Mesodermal cell (in vitro differentiated cells): Measurements from ENCODE around the gene PARD3B.

Experiments
- H3K27ac ChIP-seq: 2 replicates; pipeline ENCODE4 v1.7.0; 2013; ENCODE audit warnings: mild to moderate bottlenecking, low read depth, low read length, moderate library complexity; ENCODE audit not compliant: severe bottlenecking
- H3K36me3 ChIP-seq: 2 replicates; pipeline ENCODE4 v1.7.1; 2013; ENCODE audit warnings: mild to moderate bottlenecking, low read length, moderate library complexity; ENCODE audit not compliant: control insufficient read depth, insufficient read depth
- H3K4me1 ChIP-seq: one replicate; pipeline ENCODE4 v1.7.1; 2013; ENCODE audit warnings: mild to moderate bottlenecking, low read length; ENCODE audit not compliant: insufficient read depth, control insufficient read depth, poor library complexity, severe bottlenecking
- H3K4me3 ChIP-seq: 2 replicates; pipeline ENCODE4 v1.7.0; 2013; ENCODE audit warnings: low read length, control low read depth, mild to moderate bottlenecking; ENCODE audit not compliant: insufficient read depth, poor library complexity, severe bottlenecking; ENCODE audit errors: extremely low read depth
- H3K9me3 ChIP-seq: 2 replicates; pipeline ENCODE4 v1.7.1; 2013; ENCODE audit warnings: mild to moderate bottlenecking, low read length, moderate library complexity; ENCODE audit not compliant: control insufficient read depth
- WGBS, 2 experiments: methylation state at CpG; one replicate each; pipeline ENCODE4 v1.1.5; 2013; ENCODE audit warnings: missing lambda C conversion rate in 2 of 2; ENCODE audit not compliant: insufficient coverage in 2 of 2; 5-methylcytosine and 5-hydroxymethylcytosine counted together

Gene PARD3B

DNA sequence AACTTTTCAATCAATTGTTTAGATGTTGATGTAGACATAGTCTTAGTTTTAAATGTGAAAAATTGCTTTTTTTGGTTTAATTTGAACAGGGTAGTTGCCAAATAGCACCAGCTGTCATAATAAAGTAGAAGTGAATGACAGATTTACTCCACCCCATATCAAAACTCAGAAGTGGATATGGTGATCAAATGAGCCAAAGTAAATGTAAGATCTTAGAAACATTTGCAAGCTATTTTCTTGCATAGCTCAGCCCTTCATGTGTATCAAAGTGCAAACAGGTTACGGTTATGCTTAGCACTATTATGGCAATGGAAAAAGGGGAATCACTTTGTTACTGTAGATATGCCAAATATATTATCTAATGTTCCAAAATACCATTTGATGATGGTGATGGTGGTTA, 596.1 kb downstream of the PARD3B start:
- no CpG with 5 or more reads among the region's 1 CpG for WGBS, 2 experiments
- Histone ChIP-seq H3K9me3 (no peaks in the 10 kb centered on the region), H3K27ac (no peak overlapping the region), H3K4me3 (no peak overlapping the region), H3K36me3 (no peaks in the 10 kb centered on the region), H3K4me1 (no peaks in the 10 kb centered on the region)

DNA sequence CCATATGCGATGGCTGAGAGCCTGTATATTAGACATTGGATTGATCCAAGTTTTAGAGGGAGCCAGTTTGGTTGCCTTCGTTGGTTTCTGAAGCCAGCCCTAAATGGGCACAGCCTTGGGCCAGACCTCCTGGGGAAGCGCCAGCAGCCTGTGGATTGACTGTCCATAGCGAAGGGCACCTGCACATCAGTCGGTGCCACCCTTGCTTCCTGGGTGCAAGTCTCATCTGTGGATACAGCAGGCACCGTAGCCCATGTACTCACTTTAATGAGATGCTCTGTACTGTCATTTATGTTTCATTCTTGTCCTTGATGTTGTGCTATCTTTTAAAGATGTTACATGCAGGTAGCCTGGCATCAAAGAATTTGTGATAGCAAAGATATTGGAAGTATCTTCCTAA, 600.6 kb downstream of the PARD3B start:
- Histone ChIP-seq H3K4me1 (no peaks in the 10 kb centered on the region), H3K36me3 (no peaks in the 10 kb centered on the region), H3K27ac (no peak overlapping the region), H3K4me3 (no peak overlapping the region), H3K9me3 (no peaks in the 10 kb centered on the region)
- 86 to 100% methylated on average over 5 of the region's 6 CpGs for WGBS, 2 experiments

DNA sequence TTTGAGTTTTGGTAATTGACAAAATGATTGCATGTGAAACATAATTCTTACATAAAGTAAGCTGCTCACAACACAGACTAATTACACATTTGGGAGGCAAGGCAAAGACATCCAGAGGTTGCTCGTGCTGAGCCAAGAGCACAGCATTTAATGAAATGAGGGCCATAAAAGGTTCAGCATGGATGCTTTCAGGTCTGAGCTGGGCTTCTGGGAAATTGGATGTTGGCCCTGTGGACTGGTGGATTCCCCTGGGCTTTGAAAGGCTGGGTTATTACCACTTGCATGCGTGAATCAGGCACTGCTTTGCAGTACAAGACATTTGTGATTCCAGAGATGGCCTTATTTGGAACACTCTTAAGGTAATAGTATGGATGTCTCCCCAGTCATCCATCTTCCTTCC, 603.5 kb downstream of the PARD3B start:
- Histone ChIP-seq H3K36me3 (no peaks in the 10 kb centered on the region), H3K4me1 (no peaks in the 10 kb centered on the region), H3K4me3 (no peak overlapping the region), H3K27ac (no peak overlapping the region), H3K9me3 (no peaks in the 10 kb centered on the region)
- 50% methylated on average over 1 of the region's 2 CpGs; no CpG with 5 or more reads in 1 of the 2 experiments for WGBS, 2 experiments

DNA sequence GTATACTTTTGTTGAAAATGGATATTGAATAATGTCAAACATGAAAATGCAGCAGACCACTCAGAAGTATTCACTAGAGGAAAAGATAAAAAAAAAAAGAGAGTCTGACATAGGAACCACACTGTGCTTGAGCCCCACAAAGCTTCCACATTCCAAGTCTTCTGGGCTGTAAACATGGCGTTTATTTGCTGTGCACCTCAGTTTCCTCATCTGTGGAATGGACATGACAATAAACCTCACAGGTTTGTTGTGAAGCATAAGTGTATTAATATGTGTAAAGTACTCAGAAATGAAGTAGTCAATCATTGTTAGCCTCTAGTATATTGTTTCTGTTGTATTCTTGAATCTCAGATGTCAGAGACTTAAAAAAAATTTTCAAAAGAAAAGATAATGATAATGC, 611.2 kb downstream of the PARD3B start:
- H3K27ac ChIP-seq, result no peak overlapping the region
- no peaks in the 10 kb centered on the region for H3K9me3 ChIP-seq
- H3K4me3 ChIP-seq, result no peak overlapping the region
- no peaks in the 10 kb centered on the region for H3K36me3 ChIP-seq
- 86% methylated on average over 1 of the region's 1 CpG; no CpG with 5 or more reads in 1 of the 2 experiments for WGBS, 2 experiments
- no peaks in the 10 kb centered on the region for H3K4me1 ChIP-seq

DNA sequence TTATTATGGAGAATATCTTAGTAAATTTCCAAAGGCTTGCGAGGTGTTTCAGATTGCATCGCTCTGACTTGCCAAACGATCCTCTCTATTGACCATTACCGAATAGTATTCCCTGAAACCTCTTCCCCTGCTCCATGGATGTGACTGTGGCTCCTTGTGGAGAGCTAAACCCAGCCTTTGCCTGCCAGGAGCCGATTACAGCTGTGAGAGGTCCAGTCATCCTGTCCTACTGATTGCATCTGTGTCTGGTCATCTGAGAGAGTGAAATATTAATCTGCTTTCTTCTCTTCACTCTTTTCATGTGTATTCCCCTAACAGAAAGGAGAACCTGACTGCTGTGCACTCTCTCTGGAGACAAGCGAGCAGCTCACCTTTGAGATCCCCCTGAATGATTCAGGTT, 613.1 kb downstream of the PARD3B start:
- 89 to 94% methylated on average over 3 to 4 of the region's 6 CpGs for WGBS, 2 experiments
- H3K4me1 ChIP-seq, result no peaks in the 10 kb centered on the region
- H3K4me3 ChIP-seq, result no peak overlapping the region
- H3K27ac ChIP-seq, result no peak overlapping the region
- no peaks in the 10 kb centered on the region for H3K9me3 ChIP-seq
- H3K36me3 ChIP-seq, result no peaks in the 10 kb centered on the region

DNA sequence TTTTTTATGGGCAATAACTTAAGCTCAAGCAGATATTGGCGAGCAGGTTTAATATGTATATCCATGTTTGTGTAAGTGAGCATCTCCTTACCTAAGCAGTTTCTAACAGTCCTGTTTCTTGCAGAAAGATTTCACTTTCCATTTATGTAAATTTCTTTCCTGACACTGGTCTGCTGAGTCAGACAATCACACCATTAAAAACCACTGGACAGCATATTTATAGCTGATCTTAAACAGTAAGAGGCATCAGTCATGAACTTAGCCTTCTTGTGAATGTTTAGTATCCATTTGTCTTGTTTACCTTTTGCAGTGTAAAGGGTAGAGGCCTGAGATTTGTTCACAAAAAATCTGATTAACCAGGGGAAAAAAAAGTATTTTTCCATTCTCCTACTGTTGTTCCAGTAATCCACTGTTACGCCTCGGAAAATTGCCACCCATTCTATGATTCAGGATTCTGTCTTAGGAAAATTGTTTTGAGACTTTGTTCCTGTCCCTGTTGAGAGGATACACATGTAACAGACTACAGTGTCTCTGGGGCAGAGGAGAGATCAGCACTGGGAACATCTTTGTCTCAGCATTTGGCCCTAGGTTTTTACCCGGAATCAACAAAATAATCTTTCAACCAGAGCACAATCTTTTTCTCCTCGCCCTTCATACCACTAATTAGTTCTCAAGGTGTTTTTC, 616.0 kb downstream of the PARD3B start:
- H3K36me3 ChIP-seq, result no peaks in the 10 kb centered on the region
- H3K4me1 ChIP-seq, result no peaks in the 10 kb centered on the region
- no peaks in the 10 kb centered on the region for H3K9me3 ChIP-seq
- H3K27ac ChIP-seq, result no peak overlapping the region
- WGBS, 2 experiments, result 83% methylated on average over 1 to 2 of the region's 5 CpGs
- H3K4me3 ChIP-seq, result no peak overlapping the region

DNA sequence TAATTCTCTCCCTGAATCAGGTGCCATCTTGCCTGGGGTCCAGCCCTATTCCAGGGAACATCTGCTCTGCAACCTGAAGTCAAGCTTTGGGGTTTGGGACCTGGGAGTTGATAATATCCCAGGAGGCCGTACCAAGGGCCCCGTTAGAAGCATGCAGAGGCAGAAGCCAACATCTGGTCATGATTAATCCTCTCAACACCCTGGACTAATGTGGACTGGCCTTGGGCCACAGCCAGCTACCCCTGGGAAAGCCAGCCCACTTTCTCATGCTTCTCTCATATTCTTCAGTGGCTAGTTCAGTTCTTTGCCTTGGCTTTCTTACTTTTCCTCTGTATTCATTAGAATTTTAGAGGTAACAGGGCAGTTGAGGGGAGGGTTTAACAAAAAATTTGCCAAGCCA, 621.5 kb downstream of the PARD3B start:
- 100% methylated on average over 1 of the region's 2 CpGs; no CpG with 5 or more reads in 1 of the 2 experiments for WGBS, 2 experiments

DNA sequence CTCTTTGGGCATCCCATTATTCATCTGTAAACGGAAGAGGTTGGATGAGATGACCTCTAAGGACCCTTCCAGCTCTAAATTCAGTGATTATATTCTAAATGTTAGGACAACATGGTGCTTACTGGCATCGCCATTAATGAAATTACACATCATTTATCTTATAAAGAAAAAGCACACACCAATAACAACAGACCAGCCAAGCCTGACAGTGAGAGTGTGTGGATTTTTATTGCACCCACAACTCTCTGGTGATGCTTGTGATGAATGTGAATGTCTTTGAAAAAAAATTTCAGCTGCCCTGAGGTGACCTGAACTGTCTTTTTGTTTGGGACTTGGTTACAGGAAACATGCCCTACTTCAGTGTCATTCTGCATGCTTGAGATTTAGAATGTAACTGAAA, 623.7 kb downstream of the PARD3B start:
- Histone ChIP-seq H3K9me3 (no peaks in the 10 kb centered on the region), H3K4me1 (no peaks in the 10 kb centered on the region), H3K36me3 (no peaks in the 10 kb centered on the region), H3K4me3 (no peak overlapping the region), H3K27ac (no peak overlapping the region)
- WGBS, 2 experiments, result 80% methylated on average over 1 of the region's 2 CpGs; no CpG with 5 or more reads in 1 of the 2 experiments

More for the DNA sequence above, 621.5 kb downstream of the PARD3B start:
- no peaks in the 10 kb centered on the region for H3K4me1 ChIP-seq
- H3K4me3 ChIP-seq, result no peak overlapping the region
- H3K27ac ChIP-seq, result no peak overlapping the region
- no peaks in the 10 kb centered on the region for H3K36me3 ChIP-seq
- no peaks in the 10 kb centered on the region for H3K9me3 ChIP-seq

DNA sequence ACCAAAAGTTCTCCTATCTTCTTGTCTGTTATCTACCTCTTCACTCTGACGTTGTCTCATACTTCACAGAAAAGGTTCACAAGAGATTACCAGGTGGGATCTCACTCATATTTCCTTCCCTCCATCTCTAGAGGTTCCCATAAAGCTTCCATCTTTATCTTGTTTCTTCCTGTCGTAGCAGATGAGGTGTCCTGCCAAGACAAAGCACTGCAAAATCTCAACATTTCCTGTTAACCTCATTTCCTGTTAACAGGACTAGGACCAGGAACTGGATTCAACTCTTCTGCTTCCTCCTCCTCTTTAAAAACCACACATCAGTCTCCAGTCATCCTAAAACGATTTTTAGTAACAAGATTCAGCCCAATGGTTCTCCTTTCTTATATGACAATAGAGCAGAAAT, 624.2 kb downstream of the PARD3B start:
- 71 to 97% methylated on average over 3 of the region's 3 CpGs for WGBS, 2 experiments
- H3K27ac ChIP-seq, result no peak overlapping the region
- H3K36me3 ChIP-seq, result no peaks in the 10 kb centered on the region
- no peaks in the 10 kb centered on the region for H3K4me1 ChIP-seq
- H3K9me3 ChIP-seq, result no peaks in the 10 kb centered on the region
- no peak overlapping the region for H3K4me3 ChIP-seq

DNA sequence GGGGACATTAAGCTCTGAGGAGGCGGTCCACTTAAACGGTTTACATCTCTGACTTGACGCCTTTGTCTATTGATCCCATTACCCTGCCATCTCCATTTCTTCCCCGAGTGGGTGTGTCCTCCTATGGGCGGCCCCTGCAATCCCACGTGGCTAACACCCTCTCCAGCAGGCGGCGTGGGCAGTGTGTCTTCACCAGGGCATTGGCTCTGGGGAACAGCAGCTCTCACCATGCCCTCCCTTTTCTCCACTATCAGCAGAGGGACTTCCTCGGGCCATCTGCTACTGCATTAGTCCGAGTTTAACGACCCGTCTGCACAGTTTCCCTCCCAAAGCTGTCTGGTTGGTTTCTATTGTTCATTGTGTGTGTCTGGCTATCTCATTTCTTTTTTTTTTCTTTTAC, 625.1 kb downstream of the PARD3B start:
- 89 to 95% methylated on average over 8 of the region's 12 CpGs for WGBS, 2 experiments
- Histone ChIP-seq H3K36me3 (no peaks in the 10 kb centered on the region), H3K4me1 (no peaks in the 10 kb centered on the region), H3K27ac (no peak overlapping the region), H3K4me3 (no peak overlapping the region), H3K9me3 (no peaks in the 10 kb centered on the region)

DNA sequence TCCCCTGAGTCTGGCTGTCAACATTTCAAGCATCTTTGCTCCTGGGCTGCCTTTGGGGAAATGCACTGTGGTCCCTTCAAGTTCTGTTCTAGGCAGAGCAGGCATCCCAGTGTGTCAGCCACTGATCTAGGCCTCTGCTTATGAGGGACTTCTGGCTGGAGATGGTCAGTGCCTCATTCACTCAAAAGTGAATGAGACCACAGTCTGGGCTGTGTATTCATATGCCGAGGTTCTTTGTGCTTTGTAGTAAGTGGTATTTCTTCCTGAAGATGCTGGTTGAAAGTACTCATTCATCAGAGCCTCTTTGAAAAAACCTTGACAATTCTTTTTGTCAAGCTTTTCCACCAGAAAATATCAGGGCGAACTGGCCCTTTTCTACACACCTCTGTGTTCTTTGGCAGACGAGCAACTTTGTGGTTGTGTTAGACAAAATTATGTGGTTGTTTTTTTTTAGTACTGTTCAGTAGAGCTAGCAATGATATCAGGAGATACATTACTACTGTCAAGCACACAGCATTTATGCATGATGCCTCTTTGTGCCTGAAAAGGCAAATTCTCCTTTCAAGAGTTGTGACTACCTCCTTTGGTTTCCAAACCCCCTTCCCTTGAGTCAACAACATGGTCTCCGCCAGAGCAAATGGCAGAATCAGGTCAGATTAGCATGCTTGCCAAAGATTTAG, 626.1 kb downstream of the PARD3B start:
- 100% methylated on average over 1 of the region's 4 CpGs; no CpG with 5 or more reads in 1 of the 2 experiments for whole genome bisulfite sequencing, 2 experiments
- Histone ChIP-seq H3K4me3 (no peak overlapping the region), H3K4me1 (no peaks in the 10 kb centered on the region), H3K9me3 (no peaks in the 10 kb centered on the region), H3K27ac (no peak overlapping the region), H3K36me3 (no peaks in the 10 kb centered on the region)
